Panc1 (cell line): ENCODE results near the gene CADM4.
"Not testable (repeated sequence)": the region's sequence is repeated elsewhere in the genome, so short reads cannot be mapped to it uniquely, and the experiment has no call there.

Experiments used
- CTCF ChIP-seq: fragments of 450-650 bp; IDR thresholded peaks from 2 replicates; pipeline ENCODE4 v1.5.1; 2017; ENCODE audit warnings: mild to moderate bottlenecking
- POLR2AphosphoS5 ChIP-seq: IDR thresholded peaks from 2 replicates; pipeline ENCODE4 v1.6.1; 2012; ENCODE audit warnings: mild to moderate bottlenecking, low read depth, low read length, moderate library complexity
- REST ChIP-seq, 2 experiments: IDR thresholded peaks; 2 replicates each; pipeline ENCODE4 v1.6.1; 2011 to 2012; ENCODE audit warnings: low read depth in 2 of 2, control low read depth in 1 of 2, low read length in 1 of 2, mild to moderate bottlenecking in 1 of 2, moderate library complexity in 1 of 2; ENCODE audit not compliant: insufficient read depth in 1 of 2
- SIN3A ChIP-seq: IDR thresholded peaks from 2 replicates; pipeline ENCODE4 v1.6.1; 2012; ENCODE audit warnings: low read depth, mild to moderate bottlenecking, low read length, moderate library complexity, borderline replicate concordance; ENCODE audit not compliant: insufficient read depth
- TCF7L2 ChIP-seq: IDR thresholded peaks from 2 replicates; pipeline ENCODE4 v1.6.1; 2011; ENCODE audit warnings: mild to moderate bottlenecking, low read depth, low read length, inconsistent platforms

- not testable (repeated sequence) for TF ChIP-seq CTCF; REST (IDR thresholded peaks at IDR 0.05; ENCODE audit: insufficient read depth in 1 of 2, low read depth in 2 of 2, low read length in 1 of 2); POLR2AphosphoS5; SIN3A; TCF7L2
Measured at GRCh38 chr19:43635561-43635940, 4.1 kb downstream of the CADM4 start.
